SK-N-SH treated with all-trans-retinoic acid at 6 μM for 48 hours (cell line): ENCODE measurements around the gene MYO1F.

Source experiments
- OSR1 ChIP-seq: fragments of 250-450 bp; sonication (Bioruptor Pico); IDR thresholded peaks from 2 replicates; pipeline ENCODE4 v1.8.0; 2022; ENCODE audit warnings: moderate library complexity, mild to moderate bottlenecking, inconsistent platforms
- PPARA ChIP-seq: fragments of 250-450 bp; sonication (Bioruptor Pico); IDR thresholded peaks from 2 replicates; pipeline ENCODE4 v1.5.0; 2020; ENCODE audit warnings: mild to moderate bottlenecking, borderline replicate concordance
- RARB ChIP-seq: fragments of 250-450 bp; sonication (Bioruptor Pico); IDR thresholded peaks from 2 replicates; pipeline ENCODE4 v1.8.0; 2021; ENCODE audit warnings: mild to moderate bottlenecking, moderate library complexity
- SNAI2 ChIP-seq: fragments of 250-450 bp; sonication (Bioruptor Pico); IDR thresholded peaks from 2 replicates; pipeline ENCODE4 v1.5.0; 2020; ENCODE audit warnings: mild to moderate bottlenecking, moderate library complexity
- TCF4 ChIP-seq: fragments of 250-450 bp; sonication (Bioruptor Pico); IDR thresholded peaks from 2 replicates; pipeline ENCODE4 v1.8.0; 2021; ENCODE audit warnings: mild to moderate bottlenecking, moderate library complexity, borderline replicate concordance
- ZNF565 ChIP-seq: fragments of 450-650 bp; formaldehyde crosslinking; conservative IDR thresholded peaks from 2 replicates; pipeline ENCODE4 v1.5.0; 2020; ENCODE audit warnings: low read depth, mild to moderate bottlenecking, moderate library complexity

DNA sequence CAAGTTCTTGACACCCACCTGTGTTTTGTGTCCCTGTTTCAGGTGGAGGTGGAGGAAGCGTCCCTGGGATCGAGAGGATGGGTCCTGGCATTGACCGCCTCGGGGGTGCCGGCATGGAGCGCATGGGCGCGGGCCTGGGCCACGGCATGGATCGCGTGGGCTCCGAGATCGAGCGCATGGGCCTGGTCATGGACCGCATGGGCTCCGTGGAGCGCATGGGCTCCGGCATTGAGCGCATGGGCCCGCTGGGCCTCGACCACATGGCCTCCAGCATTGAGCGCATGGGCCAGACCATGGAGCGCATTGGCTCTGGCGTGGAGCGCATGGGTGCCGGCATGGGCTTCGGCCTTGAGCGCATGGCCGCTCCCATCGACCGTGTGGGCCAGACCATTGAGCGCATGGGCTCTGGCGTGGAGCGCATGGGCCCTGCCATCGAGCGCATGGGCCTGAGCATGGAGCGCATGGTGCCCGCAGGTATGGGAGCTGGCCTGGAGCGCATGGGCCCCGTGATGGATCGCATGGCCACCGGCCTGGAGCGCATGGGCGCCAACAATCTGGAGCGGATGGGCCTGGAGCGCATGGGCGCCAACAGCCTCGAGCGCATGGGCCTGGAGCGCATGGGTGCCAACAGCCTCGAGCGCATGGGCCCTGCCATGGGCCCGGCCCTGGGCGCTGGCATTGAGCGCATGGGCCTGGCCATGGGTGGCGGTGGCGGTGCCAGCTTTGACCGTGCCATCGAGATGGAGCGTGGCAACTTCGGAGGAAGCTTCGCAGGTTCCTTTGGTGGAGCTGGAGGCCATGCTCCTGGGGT is 91.5 kb downstream of the MYO1F start:
- TF ChIP-seq TCF4 (CRISPR knock-in tag) (no peak), ZNF565 (no peak), RARB (CRISPR knock-in tag) (no peak), OSR1 (no peak), SNAI2 (CRISPR knock-in tag) (no peak), PPARA (CRISPR knock-in tag) (no peak)
